HG03095 (cell line): Measurements from ENCODE around the gene TGFBR3.

Source experiments
- ATAC-seq: cut with Tn5 transposase; IDR thresholded peaks from one replicate; pipeline ENCODE4 v1.9.1; 2021; ENCODE audit warnings: moderate library complexity; ENCODE audit not compliant: unreplicated experiment

Gene TGFBR3

GRCh38 chr1:91885716-91886506 lies at the start of gene TGFBR3:
TSS of gene TGFBR3 (minus strand) at chr1:91886151. CDS start at chr1:91861531, 24,620 bp downstream.
- peak; percentile 66 for ATAC-seq

- ATAC-seq: no peak
Observed at GRCh38 chr1:91929250-91929649, 43.3 kb upstream of the TGFBR3 start.

GRCh38 chr1:91928026-91928425 lies 42.1 kb upstream of the TGFBR3 start:
- no peak for ATAC-seq

GRCh38 chr1:91925644-91926435 lies 39.9 kb upstream of the TGFBR3 start:
- no peak for ATAC-seq

- ATAC-seq: no peak
Observed at GRCh38 chr1:91924146-91924545, 38.2 kb upstream of the TGFBR3 start.

- ATAC-seq: no peak
Observed at GRCh38 chr1:91919962-91920361, 34.0 kb upstream of the TGFBR3 start.

GRCh38 chr1:91916811-91917460 lies 31.0 kb upstream of the TGFBR3 start:
- no peak for ATAC-seq

GRCh38 chr1:91916046-91916445 lies 30.1 kb upstream of the TGFBR3 start:
- no peak for ATAC-seq

GRCh38 chr1:91913018-91913417 lies 27.1 kb upstream of the TGFBR3 start:
- ATAC-seq: no peak

GRCh38 chr1:91912266-91912665 lies 26.3 kb upstream of the TGFBR3 start:
- ATAC-seq: no peak

GRCh38 chr1:91901231-91901630 lies 15.3 kb upstream of the TGFBR3 start:
- no peak for ATAC-seq

GRCh38 chr1:91900562-91900961 lies 14.6 kb upstream of the TGFBR3 start:
- ATAC-seq: no peak

GRCh38 chr1:91897016-91897415 lies 11.1 kb upstream of the TGFBR3 start:
- ATAC-seq: no peak

- no peak for ATAC-seq
Observed at GRCh38 chr1:91895832-91896556, 10.0 kb upstream of the TGFBR3 start.

GRCh38 chr1:91894036-91894761 lies 8.2 kb upstream of the TGFBR3 start:
- ATAC-seq: no peak

- ATAC-seq: no peak
Observed at GRCh38 chr1:91891969-91892368, 6.0 kb upstream of the TGFBR3 start.

GRCh38 chr1:91891454-91891853 lies 5.5 kb upstream of the TGFBR3 start:
- no peak for ATAC-seq

GRCh38 chr1:91889717-91890459 lies 3.9 kb upstream of the TGFBR3 start:
- ATAC-seq: no peak

- ATAC-seq: peak; percentile 24
Observed at GRCh38 chr1:91885213-91885715, 687 bp downstream of the TGFBR3 start.
